ENCODE results near the gene ATP8A2.

Gene ATP8A2

DNA sequence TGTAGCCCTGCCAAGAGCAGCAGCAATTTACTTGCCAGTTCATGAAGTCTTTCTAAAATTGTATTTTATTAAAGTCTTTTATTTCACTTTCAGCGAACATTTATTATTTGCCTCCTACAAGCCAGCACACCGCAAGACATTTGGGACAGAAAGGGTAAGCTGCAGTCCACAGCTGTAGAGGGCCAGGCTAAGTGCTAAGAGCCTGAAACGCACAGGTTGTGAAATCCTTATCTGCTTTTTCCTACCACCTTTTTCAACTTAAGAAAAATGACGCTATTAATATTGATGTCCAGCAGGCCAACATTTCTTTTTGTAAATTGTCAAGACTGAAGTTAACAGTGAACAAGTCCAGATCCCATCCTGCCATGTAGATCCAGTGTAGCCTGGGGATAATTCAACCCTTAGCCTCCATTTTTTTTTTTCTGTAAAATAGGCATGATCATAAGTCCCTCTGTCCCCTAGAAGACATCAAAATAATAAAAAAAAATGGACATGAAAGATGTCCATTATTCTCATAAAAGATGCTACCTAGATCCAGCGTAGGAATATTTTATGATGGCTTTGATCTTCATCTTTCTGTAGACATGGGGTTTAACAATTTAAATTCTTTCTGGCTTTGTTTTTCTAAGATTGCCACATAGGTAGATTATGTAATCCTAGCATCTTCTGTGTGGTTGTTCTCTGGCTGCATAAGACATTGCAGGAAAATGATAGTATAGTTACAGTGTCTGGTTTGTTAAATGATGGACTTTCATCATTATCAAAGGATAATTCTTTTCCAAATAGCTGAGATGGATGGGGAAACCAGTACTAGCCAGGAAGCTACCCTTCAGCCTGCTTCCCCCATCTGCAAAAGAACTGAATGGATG lies 551.7 kb downstream of the ATP8A2 start:
- no peak overlapping the region for H3K4me3 ChIP-seq (ENCODE audit: control insufficient read depth, low read depth, low read length)
- TF ChIP-seq, protein P1, sequence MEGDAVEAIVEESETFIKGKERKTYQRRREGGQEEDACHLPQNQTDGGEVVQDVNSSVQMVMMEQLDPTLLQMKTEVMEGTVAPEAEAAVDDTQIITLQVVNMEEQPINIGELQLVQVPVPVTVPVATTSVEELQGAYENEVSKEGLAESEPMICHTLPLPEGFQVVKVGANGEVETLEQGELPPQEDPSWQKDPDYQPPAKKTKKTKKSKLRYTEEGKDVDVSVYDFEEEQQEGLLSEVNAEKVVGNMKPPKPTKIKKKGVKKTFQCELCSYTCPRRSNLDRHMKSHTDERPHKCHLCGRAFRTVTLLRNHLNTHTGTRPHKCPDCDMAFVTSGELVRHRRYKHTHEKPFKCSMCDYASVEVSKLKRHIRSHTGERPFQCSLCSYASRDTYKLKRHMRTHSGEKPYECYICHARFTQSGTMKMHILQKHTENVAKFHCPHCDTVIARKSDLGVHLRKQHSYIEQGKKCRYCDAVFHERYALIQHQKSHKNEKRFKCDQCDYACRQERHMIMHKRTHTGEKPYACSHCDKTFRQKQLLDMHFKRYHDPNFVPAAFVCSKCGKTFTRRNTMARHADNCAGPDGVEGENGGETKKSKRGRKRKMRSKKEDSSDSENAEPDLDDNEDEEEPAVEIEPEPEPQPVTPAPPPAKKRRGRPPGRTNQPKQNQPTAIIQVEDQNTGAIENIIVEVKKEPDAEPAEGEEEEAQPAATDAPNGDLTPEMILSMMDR (conservative IDR thresholded peaks at IDR 0.05; ENCODE audit: control insufficient read depth, insufficient read depth, low read depth, low read length) = no peak
- DNase-seq (ENCODE audit: low read depth) = no peak

GRCh38 chr13:25927363-25927762 lies 555.6 kb downstream of the ATP8A2 start:
- TF ChIP-seq, protein P1 (conservative IDR thresholded peaks at IDR 0.05; ENCODE audit: control insufficient read depth, insufficient read depth, low read depth, low read length) = no peak
- DNase-seq (ENCODE audit: low read depth) = no peak

DNA sequence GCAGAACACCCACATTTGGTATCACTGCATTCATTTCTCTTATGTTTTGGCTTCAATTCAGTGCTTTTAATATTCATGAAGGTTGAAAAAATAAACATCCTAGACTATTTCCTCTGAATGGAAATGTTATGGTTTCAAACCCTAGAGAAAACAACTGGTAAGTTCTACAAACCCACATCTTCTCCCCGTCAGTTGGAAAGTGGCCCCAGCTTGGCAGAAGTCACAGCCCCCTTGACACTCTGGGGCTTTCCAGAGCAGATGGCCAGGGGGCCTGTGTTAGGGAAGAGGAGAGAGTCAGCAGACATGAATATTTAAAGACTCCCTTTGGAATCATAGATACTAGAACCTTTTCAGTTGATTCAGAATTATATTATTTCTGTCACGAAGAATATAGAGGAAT lies 556.2 kb downstream of the ATP8A2 start:
- TF ChIP-seq, protein P1 (conservative IDR thresholded peaks at IDR 0.05; ENCODE audit: control insufficient read depth, insufficient read depth, low read depth, low read length) = no peak
- H3K4me3 ChIP-seq (ENCODE audit: control insufficient read depth, low read depth, low read length) = no peak overlapping the region
- DNase-seq (ENCODE audit: low read depth) = no peak

More at GRCh38 chr13:25927363-25927762, 555.6 kb downstream of the ATP8A2 start:
- no peak overlapping the region for H3K4me3 ChIP-seq (ENCODE audit: control insufficient read depth, low read depth, low read length)

- no peak overlapping the region for H3K4me3 ChIP-seq (ENCODE audit: control insufficient read depth, low read depth, low read length)
- TF ChIP-seq, protein P1 (conservative IDR thresholded peaks at IDR 0.05; ENCODE audit: control insufficient read depth, insufficient read depth, low read depth, low read length) = no peak
- no peak for DNase-seq (ENCODE audit: low read depth)
These were observed 557.2 kb downstream of the ATP8A2 start for GRCh38 chr13:25928941-25929505.

DNA sequence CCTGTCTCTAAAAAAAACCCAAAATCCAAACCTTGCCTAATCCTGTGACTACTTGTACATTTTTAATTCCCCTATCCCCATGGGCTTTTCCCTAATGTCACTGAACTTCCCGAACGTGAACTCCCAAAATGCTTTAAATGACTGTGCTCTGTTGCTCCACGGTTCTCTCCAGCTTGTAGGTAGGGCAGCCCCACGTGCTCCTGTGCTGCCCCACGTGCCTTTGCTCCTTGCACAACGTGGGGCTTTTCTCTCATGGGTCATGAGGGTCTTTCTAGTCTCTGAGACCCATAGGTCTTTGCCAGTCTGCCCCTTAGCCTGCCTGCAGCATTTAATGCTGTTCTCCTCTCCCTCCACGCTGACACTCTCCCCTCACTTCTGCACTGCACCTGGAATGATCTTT lies 558.0 kb downstream of the ATP8A2 start:
- no peak overlapping the region for H3K4me3 ChIP-seq (ENCODE audit: control insufficient read depth, low read depth, low read length)
- TF ChIP-seq, protein P1 (conservative IDR thresholded peaks at IDR 0.05; ENCODE audit: control insufficient read depth, insufficient read depth, low read depth, low read length) = no peak
- no peak for DNase-seq (ENCODE audit: low read depth)

- DNase-seq (ENCODE audit: low read depth) = no peak
- no peak overlapping the region for H3K4me3 ChIP-seq (ENCODE audit: control insufficient read depth, low read depth, low read length)
- TF ChIP-seq, protein P1 (conservative IDR thresholded peaks at IDR 0.05; ENCODE audit: control insufficient read depth, insufficient read depth, low read depth, low read length) = no peak
These were observed 558.9 kb downstream of the ATP8A2 start for GRCh38 chr13:25930653-25931052.
